ENCODE results near the gene PLEKHG4B. TPM values are rescaled to one million over a fixed set of nuclear protein-coding genes. Genes with fewer than 3 reads are reported as not detected.

PLEKHG4B gene
- total RNA-seq, 1 donor from 2014 or later: not detected

DNA sequence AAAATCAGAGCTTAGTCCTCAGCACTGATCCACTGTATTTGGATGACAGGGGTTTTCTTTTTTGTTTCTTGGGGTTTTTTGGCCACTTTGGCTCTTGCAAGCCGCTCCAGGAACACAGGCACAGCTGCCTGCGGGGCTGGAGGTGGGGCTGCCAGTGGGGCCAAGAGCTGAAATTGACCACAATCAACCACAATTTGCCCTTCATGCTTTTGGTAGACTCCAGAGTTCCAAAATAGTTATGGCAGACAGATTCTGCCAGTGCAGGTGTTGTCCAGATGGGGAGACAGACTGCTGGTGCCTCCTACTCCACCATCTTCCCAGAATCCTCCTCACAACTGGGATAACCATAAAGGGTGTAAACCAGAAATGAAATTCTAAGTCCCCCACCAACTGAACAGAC is 36.5 kb downstream of the PLEKHG4B start:
- TF ChIP-seq, protein P1, sequence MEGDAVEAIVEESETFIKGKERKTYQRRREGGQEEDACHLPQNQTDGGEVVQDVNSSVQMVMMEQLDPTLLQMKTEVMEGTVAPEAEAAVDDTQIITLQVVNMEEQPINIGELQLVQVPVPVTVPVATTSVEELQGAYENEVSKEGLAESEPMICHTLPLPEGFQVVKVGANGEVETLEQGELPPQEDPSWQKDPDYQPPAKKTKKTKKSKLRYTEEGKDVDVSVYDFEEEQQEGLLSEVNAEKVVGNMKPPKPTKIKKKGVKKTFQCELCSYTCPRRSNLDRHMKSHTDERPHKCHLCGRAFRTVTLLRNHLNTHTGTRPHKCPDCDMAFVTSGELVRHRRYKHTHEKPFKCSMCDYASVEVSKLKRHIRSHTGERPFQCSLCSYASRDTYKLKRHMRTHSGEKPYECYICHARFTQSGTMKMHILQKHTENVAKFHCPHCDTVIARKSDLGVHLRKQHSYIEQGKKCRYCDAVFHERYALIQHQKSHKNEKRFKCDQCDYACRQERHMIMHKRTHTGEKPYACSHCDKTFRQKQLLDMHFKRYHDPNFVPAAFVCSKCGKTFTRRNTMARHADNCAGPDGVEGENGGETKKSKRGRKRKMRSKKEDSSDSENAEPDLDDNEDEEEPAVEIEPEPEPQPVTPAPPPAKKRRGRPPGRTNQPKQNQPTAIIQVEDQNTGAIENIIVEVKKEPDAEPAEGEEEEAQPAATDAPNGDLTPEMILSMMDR (IDR thresholded peaks at IDR 0.05): no peak
- Histone ChIP-seq H3K27me3 (no peaks in the 10 kb centered on the region), H3K27ac (no peak overlapping the region), H3K9me3 (peaks cover 0 to 10% of the 10 kb centered on the region in 2 donors), H3K4me3 (no peak overlapping the region), H3K4me1 (no peaks in the 10 kb centered on the region), H3K36me3 (no peaks in the 10 kb centered on the region)
- intact Hi-C loops (cut with DNase I): no loop called here
- DNase-seq (ENCODE audit: low spot score in 2 of 2): no peak

DNA sequence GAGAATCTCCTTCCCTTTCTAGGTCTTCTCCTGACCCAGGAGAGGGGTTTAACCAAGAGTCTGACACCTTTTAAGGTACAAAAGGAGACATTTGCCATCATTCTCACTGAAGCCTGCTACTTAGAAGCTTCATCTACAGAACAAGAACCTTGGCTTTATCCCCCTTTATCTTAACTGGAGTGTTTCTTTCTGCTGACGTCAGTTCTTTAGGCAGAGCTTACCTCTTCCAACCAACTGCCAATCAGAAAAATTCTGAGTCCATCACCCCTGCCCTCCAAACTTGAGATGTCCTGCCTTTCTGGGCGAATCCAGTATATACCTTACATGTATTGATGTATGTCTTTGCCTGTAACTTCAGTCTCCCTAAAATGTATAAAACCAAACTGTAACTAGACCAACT is 37.2 kb downstream of the PLEKHG4B start:
- no peak for DNase-seq (ENCODE audit: low spot score in 2 of 2)
- H3K9me3 ChIP-seq: peaks cover 0 to 10% of the 10 kb centered on the region in 2 donors
- no peaks in the 10 kb centered on the region for H3K27me3 ChIP-seq
- H3K27ac ChIP-seq: no peak overlapping the region
- TF ChIP-seq, protein P1 (IDR thresholded peaks at IDR 0.05): no peak
- no peaks in the 10 kb centered on the region for H3K36me3 ChIP-seq
- H3K4me1 ChIP-seq: no peaks in the 10 kb centered on the region
- H3K4me3 ChIP-seq: no peak overlapping the region
- intact Hi-C loops (cut with DNase I): no loop called here

DNA sequence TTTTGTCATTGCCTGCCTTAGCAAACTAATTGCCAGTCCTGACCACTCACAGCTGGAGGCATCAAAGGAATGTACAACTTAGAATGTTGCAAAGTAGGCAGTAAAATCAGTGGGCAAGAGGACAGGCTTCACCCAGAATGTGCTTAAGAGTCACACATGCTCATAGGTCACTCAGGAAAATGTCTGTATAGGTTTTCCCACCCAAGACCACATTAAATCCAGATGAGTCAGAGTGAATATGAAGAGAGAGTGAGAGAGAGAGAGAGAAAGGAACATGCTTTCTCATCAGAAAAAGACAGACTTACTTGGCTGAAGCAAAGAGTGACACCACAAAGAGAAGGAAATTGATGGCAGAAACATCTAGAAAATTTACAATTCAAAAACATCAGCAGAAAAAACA is 37.9 kb downstream of the PLEKHG4B start:
- no peaks in the 10 kb centered on the region for H3K4me1 ChIP-seq
- intact Hi-C loops (cut with DNase I): no loop called here
- H3K27ac ChIP-seq: no peak overlapping the region
- DNase-seq (ENCODE audit: low spot score in 2 of 2): no peak
- no peaks in the 10 kb centered on the region for H3K36me3 ChIP-seq
- peaks cover 0 to 10% of the 10 kb centered on the region in 2 donors for H3K9me3 ChIP-seq
- no peak overlapping the region for H3K4me3 ChIP-seq
- H3K27me3 ChIP-seq: no peaks in the 10 kb centered on the region
- TF ChIP-seq, protein P1 (IDR thresholded peaks at IDR 0.05): no peak

DNA sequence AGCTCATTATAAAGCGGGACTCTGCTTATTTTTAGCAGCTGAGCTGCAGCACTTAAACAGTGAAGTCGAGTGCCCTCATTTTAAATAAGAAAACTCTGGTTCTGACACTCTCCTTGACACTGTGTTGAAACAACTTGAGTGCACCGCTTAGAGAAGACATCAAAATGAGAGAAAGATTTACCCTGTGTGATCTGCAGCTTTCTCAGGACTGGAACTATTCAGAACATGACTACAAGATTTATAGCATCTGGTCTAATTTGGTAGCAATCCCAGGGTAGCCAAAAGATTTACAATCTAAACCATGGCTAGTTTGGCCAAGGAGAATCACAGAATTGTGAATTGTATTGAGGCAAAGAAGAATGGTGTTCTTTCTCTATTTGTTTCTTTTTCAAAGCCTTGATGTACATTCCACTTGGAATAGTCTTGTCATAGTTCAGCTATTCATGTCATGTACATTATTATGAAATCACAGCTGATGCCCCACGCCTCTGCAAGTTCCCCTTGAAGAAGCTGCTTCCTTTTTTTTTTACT is 38.7 kb downstream of the PLEKHG4B start:
- H3K27me3 ChIP-seq: no peaks in the 10 kb centered on the region
- no peaks in the 10 kb centered on the region for H3K36me3 ChIP-seq
- intact Hi-C loops (cut with DNase I): no loop called here
- TF ChIP-seq, protein P1 (IDR thresholded peaks at IDR 0.05): no peak
- no peak for DNase-seq (ENCODE audit: low spot score in 2 of 2)
- no peaks in the 10 kb centered on the region for H3K4me1 ChIP-seq
- H3K27ac ChIP-seq: no peak overlapping the region
- peaks cover 0 to 8% of the 10 kb centered on the region in 2 donors for H3K9me3 ChIP-seq
- no peak overlapping the region for H3K4me3 ChIP-seq

DNA sequence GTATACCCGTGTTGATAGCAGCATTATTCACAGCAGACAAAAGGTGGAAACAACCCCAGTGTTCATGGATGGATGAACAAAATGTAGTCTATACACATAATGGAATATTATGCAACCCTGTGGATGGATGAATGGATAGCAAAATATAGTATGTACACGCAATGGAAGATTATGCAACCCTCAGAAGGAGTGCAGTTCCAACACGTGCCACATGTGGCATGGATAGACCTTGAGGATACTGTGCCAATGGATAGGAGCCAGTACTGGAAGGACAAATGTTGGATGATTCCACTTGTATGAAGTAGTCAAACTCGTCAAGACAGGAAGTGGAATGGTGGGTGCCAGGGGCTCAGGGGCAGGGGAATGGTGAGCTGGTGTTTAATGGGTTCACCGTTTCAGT is 44.9 kb downstream of the PLEKHG4B start:
- intact Hi-C loops (cut with DNase I): no loop called here
- H3K27me3 ChIP-seq: no peaks in the 10 kb centered on the region
- H3K27ac ChIP-seq: no peak overlapping the region
- DNase-seq (ENCODE audit: low spot score in 2 of 2): no peak
- H3K4me3 ChIP-seq: no peak overlapping the region
- no peaks in the 10 kb centered on the region for H3K36me3 ChIP-seq
- TF ChIP-seq, protein P1 (IDR thresholded peaks at IDR 0.05): no peak
- no peaks in the 10 kb centered on the region for H3K4me1 ChIP-seq
- no peaks in the 10 kb centered on the region for H3K9me3 ChIP-seq

DNA sequence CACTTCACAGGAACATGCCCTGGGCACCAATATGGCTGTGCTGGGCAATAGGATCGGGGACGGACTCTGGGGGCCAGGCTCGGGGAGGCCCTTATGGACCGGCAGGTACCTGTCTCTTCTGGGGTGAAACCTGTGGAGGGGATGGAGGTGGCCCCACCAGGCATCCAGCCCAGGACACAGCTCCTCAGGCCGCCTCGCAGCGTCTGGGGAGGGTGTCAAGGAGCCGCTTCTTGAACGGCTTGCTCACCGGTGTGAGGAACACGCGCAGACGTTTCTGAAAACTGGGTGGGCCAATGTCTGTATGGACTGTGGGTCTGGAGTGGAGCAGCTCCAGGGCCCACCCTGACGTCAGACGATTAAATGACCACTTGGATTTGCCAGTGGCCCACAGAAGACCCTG is 45.8 kb downstream of the PLEKHG4B start:
- H3K27me3 ChIP-seq: no peaks in the 10 kb centered on the region
- no peaks in the 10 kb centered on the region for H3K36me3 ChIP-seq
- intact Hi-C loops (cut with DNase I): no loop called here
- H3K9me3 ChIP-seq: no peaks in the 10 kb centered on the region
- DNase-seq (ENCODE audit: low spot score in 2 of 2): no peak
- TF ChIP-seq, protein P1 (IDR thresholded peaks at IDR 0.05): no peak
- H3K27ac ChIP-seq: no peak overlapping the region
- H3K4me1 ChIP-seq: no peaks in the 10 kb centered on the region
- no peak overlapping the region for H3K4me3 ChIP-seq
